ENCODE data around the gene RASGRP3.

DNA sequence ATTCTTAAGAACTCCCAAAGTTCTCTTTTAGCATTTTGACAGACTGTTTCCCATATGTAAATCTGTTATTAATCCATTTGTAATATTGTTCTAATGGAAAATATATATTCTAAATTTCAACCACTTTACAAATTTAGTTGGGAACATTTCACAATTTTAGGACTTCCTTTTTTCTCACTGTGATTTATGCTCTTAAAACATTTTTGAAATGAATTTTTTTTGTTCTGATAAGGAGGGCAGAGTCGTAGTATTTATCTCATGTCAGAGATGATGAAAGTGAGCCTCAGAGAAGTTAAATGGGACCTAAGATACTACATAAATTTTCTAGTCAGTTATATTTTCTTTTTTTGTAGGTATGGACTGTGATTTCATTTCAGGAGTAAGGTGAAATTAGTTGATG lies 26.6 kb downstream of the RASGRP3 start:
- TF ChIP-seq, protein P1, sequence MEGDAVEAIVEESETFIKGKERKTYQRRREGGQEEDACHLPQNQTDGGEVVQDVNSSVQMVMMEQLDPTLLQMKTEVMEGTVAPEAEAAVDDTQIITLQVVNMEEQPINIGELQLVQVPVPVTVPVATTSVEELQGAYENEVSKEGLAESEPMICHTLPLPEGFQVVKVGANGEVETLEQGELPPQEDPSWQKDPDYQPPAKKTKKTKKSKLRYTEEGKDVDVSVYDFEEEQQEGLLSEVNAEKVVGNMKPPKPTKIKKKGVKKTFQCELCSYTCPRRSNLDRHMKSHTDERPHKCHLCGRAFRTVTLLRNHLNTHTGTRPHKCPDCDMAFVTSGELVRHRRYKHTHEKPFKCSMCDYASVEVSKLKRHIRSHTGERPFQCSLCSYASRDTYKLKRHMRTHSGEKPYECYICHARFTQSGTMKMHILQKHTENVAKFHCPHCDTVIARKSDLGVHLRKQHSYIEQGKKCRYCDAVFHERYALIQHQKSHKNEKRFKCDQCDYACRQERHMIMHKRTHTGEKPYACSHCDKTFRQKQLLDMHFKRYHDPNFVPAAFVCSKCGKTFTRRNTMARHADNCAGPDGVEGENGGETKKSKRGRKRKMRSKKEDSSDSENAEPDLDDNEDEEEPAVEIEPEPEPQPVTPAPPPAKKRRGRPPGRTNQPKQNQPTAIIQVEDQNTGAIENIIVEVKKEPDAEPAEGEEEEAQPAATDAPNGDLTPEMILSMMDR (IDR thresholded peaks at IDR 0.05): no peak
- no peak for TF ChIP-seq POLR2A (IDR thresholded peaks at IDR 0.05)

Data from lower leg skin (tissue), 3 donors.